Choroid plexus epithelial cell (primary cell): ENCODE results near the gene KLHL1.
"Not testable (repeated sequence)": the region's sequence is repeated elsewhere in the genome, so short reads cannot be mapped to it uniquely, and the experiment has no call there.

ENCODE experiments used
- DNase-seq: peaks from one replicate; pipeline ENCODE4 v3.0.0-alpha.2; 2010; ENCODE audit warnings: low read depth
- H3K4me3 ChIP-seq: 2 replicates; pipeline ENCODE4 v1.5.1; 2011; ENCODE audit warnings: low read depth, mild to moderate bottlenecking, control low read depth, low read length, moderate library complexity
- CTCF ChIP-seq: conservative IDR thresholded peaks from 2 replicates; pipeline ENCODE4 v1.5.1; 2011; ENCODE audit warnings: low read depth, mild to moderate bottlenecking, control low read depth, inconsistent platforms, low read length, moderate library complexity

The KLHL1 gene, protein sequence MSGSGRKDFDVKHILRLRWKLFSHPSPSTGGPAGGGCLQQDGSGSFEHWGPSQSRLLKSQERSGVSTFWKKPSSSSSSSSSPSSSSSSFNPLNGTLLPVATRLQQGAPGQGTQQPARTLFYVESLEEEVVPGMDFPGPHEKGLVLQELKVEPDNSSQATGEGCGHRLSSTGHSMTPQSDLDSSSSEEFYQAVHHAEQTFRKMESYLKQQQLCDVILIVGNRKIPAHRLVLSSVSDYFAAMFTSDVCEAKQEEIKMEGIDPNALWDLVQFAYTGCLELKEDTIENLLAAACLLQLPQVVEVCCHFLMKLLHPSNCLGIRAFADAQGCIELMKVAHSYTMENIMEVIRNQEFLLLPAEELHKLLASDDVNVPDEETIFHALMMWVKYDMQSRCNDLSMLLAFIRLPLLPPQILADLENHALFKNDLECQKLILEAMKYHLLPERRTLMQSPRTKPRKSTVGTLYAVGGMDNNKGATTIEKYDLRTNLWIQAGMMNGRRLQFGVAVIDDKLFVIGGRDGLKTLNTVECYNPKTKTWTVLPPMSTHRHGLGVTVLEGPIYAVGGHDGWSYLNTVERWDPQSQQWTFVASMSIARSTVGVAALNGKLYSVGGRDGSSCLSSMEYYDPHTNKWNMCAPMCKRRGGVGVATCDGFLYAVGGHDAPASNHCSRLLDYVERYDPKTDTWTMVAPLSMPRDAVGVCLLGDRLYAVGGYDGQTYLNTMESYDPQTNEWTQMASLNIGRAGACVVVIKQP

DNA sequence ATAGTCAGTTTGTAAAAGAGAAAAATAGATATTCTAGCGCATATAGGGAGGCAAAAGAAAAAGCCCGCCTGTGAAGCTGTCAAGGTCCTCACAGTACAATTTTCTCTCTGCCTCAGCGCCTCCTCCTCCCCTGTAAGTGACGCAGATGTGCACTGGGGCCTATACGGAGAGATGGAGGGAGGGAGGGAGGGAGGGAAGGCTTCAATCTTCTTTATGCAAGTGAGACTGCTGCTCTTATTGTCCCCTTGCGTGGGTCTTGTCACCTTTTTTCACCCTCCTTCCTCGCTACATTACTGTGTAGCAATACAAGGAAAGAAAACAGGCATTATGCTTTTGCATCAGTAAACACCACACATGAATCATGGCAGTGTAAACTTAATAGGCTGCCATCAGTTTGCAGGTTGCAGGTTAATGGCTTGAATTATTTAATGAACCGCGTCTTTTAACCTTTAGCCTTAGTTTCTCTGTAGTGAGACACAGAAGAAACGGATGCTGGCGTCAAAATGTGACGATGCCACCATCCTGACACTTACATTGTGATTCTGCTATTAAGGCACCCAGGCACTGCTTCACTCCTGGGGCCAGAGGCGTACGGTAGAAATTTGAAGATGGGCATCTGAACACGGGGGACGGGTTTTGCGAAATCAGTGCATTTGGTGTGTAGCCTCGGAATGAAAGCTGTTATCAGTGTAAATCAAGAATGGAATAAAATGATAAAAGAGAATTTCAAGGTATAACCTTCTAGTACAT lies at the start of gene KLHL1:
Gene KLHL1, minus strand, starts transcription at position 97 of the 750 bp plus-strand sequence. CDS start 753 bp downstream, outside the sequence.
- no peak within 1 kb of the TSS for H3K4me3 ChIP-seq
- no peak for TF ChIP-seq CTCF
- DNase-seq, result no peak

GRCh38 chr13:70142658-70143057 lies 34.4 kb upstream of the KLHL1 start:
- DNase-seq, H3K4me3 ChIP-seq: not testable (repeated sequence)

GRCh38 chr13:70128098-70128497 lies 19.8 kb upstream of the KLHL1 start:
- no peak for TF ChIP-seq CTCF
- no peak for DNase-seq

GRCh38 chr13:70125693-70126092 lies 17.4 kb upstream of the KLHL1 start:
- DNase-seq, result no peak
- no peak overlapping the region for H3K4me3 ChIP-seq
- TF ChIP-seq CTCF, result no peak

More at GRCh38 chr13:70128098-70128497, 19.8 kb upstream of the KLHL1 start:
- H3K4me3 ChIP-seq, result no peak overlapping the region

DNA sequence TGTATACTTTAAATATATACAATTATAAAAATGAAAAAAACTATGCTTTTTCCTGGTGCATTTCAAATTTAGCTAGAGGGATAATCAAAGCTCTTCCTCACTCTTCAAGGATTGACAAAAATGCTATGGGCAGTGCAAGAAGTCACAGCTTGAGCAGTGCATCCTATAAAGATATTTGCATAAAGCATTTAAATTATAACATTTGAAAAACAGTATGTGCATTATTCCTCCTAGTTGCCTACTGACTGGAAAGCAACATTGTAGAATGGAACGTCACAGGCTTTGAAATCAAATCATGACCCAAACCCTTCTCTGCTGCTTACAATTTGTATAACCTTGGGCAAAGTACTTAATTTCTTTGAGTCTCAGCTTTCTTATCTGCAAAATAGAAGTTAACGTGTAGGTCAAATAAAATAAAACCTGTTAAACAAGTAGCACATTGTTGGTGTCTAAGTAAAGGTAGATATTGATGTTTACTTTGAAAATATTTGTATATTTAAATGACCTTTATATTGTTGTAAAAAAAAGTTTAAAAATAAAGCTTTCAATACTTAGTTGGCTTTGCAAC lies 9.2 kb upstream of the KLHL1 start:
- TF ChIP-seq CTCF, result no peak
- DNase-seq, result no peak
- no peak overlapping the region for H3K4me3 ChIP-seq

GRCh38 chr13:70107498-70108281 lies 562 bp downstream of the KLHL1 start, which contains the start of gene ATXN8OS:
TSS of gene ATXN8OS (plus strand) at chr13:70107826.
- TF ChIP-seq CTCF, result no peak
- no peak for DNase-seq

More at GRCh38 chr13:70107498-70108281, 562 bp downstream of the KLHL1 start, which contains the start of gene ATXN8OS:
- H3K4me3 ChIP-seq, result no peak within 1 kb of the TSS
